GM18499 (cell line): ENCODE data around the gene SRCAP.

Experiments used
- ATAC-seq: cut with Tn5 transposase; IDR thresholded peaks from one replicate; pipeline ENCODE4 v1.9.1; 2021; ENCODE audit warnings: moderate number of reproducible peaks; ENCODE audit not compliant: insufficient read depth, unreplicated experiment

Gene SRCAP

DNA sequence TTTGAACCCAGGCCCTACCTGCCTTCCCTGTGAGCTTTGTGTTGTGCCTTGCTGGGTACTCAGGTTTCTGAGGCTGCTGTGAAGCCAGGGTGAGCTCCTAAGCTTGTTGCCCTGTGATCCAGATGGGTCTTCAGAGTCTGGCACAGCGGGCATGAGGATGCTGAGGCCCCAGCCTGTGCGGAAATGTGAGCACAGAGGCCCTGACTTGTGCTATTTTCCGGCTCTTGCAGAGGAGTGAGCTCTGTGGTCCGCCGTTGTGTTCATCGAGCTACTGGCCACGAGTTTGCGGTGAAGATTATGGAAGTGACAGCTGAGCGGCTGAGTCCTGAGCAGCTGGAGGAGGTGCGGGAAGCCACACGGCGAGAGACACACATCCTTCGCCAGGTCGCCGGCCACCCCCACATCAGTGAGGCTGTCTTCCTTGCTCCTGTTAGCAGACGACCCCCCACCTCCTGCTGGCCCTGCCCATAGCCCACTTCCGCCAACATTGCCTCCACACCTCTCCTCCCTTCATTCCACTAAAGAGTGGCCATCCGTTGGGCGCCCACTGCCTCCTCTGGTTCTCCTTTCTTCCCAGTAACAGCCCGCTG is 52.0 kb downstream of the SRCAP start:
- no peak for ATAC-seq

DNA sequence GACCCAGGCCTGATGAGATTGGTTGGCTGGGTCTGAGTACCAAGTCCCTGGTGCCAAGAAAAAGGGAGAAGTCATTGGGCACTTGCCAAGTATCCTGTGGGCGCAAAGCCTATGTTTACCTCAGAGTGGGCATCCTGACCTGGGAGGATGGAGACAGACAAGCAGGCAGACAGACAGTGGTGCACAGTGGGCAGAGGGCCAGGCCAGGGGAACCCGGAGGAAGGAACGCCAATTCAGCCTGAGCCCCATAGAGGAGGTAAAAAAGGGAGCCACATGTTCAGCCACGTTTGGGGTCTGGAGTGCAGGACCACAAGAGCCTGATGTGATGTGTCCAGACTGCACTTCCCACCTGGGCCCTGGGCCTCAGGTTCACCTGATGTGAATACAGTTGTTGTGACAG is 54.6 kb downstream of the SRCAP start:
- ATAC-seq: no peak

DNA sequence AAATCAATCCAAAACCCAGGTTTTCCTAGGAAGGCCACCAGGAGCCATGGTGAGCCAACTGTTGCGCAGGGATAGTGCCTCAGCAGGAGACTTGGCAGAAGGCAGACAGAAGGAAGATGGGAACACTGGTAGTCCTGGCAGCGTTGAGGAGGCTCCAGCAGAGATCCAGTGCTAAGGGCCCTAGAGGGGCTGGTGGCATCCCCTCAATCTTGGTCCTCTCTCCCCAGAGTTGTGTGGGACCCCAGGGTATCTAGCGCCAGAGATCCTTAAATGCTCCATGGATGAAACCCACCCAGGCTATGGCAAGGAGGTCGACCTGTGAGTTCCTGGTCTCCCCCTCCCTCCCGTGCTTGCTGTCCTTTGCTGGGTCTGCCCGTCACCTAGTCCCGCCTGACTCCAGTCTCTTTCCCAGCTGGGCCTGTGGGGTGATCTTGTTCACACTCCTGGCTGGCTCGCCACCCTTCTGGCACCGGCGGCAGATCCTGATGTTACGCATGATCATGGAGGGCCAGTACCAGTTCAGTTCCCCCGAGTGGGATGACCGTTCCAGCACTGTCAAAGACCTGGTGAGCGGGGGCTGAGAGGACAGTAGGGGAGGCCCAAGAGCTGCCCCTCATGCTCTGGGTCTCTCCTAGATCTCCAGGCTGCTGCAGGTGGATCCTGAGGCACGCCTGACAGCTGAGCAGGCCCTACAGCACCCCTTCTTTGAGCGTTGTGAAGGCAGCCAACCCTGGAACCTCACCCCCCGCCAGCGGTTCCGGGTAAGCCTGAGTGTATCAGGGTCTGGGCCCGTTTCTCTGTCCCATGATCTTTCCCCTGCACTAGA is 57.2 kb downstream of the SRCAP start:
- ATAC-seq: no peak

DNA sequence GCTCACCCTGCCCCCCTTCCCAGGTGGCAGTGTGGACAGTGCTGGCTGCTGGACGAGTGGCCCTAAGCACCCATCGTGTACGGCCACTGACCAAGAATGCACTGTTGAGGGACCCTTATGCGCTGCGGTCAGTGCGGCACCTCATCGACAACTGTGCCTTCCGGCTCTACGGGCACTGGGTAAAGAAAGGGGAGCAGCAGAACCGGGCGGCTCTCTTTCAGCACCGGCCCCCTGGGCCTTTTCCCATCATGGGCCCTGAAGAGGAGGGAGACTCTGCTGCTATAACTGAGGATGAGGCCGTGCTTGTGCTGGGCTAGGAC is 57.8 kb downstream of the SRCAP start:
- no peak for ATAC-seq

- no peak for ATAC-seq
These were observed 58.3 kb downstream of the SRCAP start for GRCh38 chr16:30757316-30757715.

DNA sequence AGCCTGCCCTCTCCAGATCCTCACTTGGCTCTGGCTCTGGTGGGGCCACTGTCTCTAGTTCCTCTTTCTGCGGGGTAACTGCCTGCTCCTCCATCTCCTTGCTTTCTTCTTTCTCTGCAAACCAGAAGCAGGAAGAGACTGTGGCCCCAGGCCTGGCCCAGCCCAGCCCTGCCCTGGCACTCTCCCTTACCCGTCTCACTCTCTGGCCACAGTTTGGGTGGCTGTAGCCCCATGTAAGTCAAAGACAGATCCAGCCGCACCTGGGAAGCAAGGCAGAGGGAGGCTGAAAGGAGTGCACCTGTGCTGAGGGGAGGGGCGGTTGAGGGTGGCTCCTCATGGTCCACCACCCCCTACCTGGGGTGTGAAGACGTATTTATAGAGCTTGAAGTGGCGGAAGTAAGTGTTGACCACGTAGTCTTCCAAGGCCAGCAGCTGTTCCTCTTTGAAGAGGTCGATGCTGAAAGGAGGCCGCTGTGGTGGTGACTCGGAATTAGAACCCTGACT is 60.1 kb downstream of the SRCAP start:
- ATAC-seq: no peak

GRCh38 chr16:30760001-30760559 is 61.1 kb downstream of the SRCAP start:
- ATAC-seq: no peak

DNA sequence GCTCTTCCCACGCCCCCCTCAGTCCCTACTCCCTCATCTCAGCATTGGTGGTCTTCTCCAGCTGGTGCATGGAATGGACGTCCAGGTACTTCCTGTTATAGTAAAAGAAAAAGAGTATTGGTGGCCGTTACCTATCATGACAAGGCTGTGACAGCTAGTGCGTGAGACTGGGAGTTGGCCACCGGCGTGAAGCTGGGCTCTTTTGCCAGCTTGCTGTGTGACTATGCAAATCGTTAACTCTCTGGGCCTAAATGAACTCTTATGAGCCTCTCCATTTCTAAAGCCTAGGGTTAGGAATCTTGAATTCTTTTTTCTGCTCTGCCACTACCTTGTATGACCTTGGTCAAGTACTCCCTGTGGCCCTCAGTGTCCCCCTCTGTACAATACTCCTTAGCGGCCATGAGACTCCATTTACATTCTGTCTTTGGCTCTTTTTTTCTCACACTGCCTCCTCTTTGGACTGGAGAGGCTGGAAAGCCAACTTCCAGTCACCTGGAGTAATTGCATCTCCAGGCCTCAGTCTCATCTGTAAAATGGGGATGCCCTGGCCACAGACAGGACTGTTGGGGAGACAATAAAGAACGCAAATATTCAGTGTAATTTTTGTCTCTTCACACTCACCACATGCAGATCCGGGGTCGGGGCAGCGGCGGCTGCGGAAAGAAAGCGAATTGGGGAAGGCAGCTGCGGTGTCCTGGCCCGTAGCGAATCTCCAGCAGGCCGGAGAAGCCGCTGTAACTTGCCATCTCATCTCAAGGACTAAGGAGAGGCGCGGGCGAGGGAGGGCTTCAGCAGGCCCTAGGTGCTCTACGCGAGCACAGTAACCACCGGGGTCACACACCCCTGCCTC is 61.8 kb downstream of the SRCAP start:
- ATAC-seq: no peak

GRCh38 chr16:30761427-30761927 is 62.5 kb downstream of the SRCAP start:
- no peak for ATAC-seq

GRCh38 chr16:30761928-30762902 is 63.2 kb downstream of the SRCAP start, which contains the start of the genes CFAP119 and RNF40:
Gene CFAP119 (minus strand): TSS chr16:30762062. CDS start chr16:30761748, 314 bp downstream.
Gene RNF40 (plus strand): TSS chr16:30762322. CDS start chr16:30762546, 224 bp downstream.
- peak; percentile 71 for ATAC-seq

GRCh38 chr16:30762991-30763725 is 64.2 kb downstream of the SRCAP start:
- ATAC-seq: no peak

DNA sequence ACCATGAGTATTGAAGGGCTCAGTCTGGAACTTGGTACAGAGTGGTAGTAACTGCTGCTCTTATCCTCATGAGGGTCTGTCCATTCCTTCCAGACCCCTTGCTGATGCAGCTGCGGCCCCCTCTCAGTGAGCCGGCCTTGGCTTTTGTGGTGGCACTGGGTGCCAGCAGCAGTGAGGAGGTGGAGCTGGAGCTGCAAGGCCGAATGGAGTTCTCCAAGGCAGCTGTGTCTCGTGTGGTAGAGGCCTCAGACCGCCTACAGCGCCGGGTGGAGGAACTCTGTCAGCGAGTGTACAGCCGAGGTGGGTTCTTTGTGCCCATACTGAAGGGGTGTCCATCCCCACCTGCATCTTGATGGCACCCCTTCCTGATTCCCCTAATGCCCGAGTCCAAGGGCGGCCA is 65.1 kb downstream of the SRCAP start:
- no peak for ATAC-seq

DNA sequence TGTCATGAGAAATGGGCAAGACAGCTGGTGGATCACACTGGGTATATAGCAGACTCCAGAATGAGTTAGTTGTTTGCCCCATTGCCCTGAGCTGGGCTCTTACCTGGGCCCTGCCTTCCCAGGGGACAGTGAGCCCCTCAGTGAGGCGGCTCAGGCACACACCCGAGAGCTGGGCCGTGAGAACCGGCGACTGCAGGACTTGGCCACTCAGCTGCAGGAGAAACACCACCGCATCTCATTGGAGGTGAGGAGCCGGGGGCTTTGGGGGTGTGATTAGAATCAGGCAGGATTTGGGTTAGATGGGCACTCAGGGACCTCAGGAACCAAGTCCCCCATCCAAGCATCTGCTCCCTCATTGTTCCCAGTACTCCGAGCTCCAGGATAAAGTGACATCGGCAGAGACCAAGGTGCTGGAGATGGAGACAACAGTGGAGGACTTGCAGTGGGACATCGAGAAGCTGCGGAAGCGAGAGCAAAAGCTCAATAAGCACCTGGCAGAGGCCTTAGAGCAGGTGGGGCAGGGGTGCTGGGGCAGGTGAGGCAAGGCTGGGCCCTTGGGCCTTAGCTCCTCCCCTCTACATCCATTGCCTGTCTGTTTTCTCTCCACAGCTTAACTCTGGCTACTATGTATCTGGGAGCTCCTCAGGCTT is 66.0 kb downstream of the SRCAP start:
- ATAC-seq: no peak

DNA sequence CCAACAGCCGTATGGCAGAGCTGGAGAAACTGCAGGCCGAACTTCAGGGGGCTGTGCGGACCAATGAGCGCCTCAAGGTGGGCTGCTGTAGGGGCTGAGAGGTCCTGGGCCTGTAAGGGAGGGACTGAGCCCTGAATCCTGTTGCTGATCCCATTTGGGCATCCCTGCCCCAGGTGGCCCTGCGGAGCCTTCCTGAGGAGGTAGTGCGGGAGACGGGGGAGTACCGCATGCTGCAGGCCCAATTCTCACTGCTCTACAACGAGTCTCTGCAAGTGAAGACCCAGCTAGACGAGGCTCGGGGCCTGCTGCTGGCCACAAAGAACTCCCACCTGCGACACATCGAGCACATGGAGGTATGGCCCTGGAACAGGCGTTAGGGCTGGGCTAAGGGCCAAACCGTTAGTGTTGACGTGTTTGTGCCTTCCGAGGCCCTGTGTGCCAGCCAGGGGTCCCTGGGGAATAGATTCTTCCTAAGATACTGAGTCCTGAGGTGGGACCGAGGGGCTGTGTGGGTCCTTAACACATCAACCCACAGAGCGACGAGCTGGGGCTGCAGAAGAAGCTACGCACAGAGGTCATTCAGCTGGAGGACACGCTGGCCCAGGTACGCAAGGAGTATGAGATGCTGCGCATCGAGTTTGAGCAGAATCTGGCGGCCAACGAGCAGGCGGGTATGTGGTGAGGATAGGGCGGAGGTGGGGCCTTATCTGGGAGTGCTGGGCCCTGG is 67.4 kb downstream of the SRCAP start:
- no peak for ATAC-seq

DNA sequence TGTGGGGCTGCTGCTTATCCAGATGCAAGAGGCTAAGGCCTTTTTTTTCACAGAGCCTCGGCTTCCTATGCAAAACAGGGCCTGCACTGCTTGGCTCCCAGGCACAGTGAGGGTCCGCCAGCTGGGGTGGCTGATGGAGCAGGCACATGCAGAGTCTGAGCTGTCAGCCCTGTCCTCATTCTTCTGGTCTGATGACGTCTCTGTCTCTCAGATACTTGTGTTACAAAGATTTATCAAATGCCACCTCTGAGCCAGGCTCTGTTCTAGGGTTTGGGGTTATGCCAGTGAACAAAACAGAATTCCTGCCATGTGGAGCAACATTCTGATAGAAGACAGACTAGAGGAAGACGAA is 67.9 kb downstream of the SRCAP start:
- ATAC-seq: no peak

DNA sequence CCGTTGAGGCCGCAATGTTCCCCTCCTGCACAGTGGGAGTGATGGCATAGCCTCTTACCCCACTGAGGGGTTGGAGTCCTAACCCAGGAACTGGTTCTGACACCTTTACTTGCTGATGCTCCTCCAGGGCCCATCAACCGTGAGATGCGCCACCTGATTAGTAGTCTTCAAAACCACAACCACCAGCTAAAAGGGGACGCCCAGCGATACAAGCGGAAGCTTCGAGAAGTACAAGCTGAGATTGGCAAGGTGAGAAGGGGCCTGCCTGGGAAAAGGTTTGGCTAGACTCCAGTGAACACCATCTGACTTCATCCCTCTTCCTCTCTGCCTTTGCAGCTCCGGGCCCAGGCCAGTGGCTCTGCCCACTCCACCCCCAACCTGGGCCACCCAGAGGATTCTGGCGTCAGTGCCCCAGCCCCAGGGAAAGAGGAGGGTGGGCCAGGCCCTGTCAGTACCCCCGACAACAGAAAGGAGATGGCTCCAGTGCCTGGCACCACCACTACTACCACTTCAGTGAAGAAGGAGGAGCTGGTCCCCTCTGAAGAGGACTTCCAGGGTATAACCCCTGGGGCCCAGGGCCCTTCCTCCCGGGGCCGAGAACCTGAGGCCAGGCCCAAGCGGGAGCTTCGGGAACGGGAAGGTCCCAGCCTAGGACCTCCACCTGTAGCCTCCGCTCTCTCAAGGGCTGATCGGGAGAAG is 68.9 kb downstream of the SRCAP start:
- no peak for ATAC-seq

DNA sequence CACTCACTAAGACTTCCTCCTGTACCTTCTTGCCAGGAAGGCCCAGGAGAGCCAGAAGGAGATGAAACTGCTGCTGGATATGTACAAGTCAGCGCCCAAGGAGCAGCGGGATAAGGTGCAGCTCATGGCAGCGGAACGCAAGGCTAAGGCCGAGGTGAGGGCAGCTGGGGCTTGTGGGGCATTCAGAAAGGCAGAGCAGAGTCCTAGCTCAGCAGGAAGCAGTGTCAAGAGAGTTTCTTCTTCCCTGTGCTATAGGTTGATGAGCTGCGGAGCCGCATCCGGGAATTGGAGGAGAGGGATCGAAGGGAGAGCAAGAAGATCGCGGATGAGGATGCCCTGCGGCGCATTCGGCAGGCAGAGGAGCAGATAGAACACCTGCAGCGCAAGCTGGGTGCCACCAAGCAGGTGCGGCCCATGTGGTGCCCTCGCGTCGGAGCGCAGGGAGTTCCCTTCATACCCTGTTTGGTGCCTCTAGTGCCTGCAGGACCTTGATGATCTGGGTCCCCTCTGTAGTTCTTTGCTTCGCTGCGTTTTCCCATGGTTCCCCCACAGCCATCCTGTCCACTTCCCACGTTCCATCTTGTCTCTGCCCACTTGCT is 69.7 kb downstream of the SRCAP start:
- no peak for ATAC-seq
